OCI-M1 (cell line): ENCODE results near the gene TPTE2.
"Not testable (repeated sequence)": the region's sequence is repeated elsewhere in the genome, so short reads cannot be mapped to it uniquely, and the experiment has no call there.

Experiments used
- DNase-seq: peaks from one replicate; lab custom pipeline; 2025; lab: John Stamatoyannopoulos, UW

The TPTE2 gene

GRCh38 chr13:19561127-19561582 lies at the start of gene TPTE2:
TSS of gene TPTE2 (minus strand) at chr13:19561532. CDS start at chr13:19503234, 58,298 bp downstream.
- DNase-seq, result not testable (repeated sequence)

GRCh38 chr13:19607523-19608078 lies 46.3 kb upstream of the TPTE2 start:
- DNase-seq, result no peak

- no peak for DNase-seq
Observed at GRCh38 chr13:19606737-19607136, 45.4 kb upstream of the TPTE2 start.

GRCh38 chr13:19606152-19606551 lies 44.8 kb upstream of the TPTE2 start:
- no peak for DNase-seq

GRCh38 chr13:19605161-19605955 lies 44.0 kb upstream of the TPTE2 start:
- no peak for DNase-seq

GRCh38 chr13:19604306-19604705 lies 43.0 kb upstream of the TPTE2 start:
- no peak for DNase-seq

- peak; percentile 67 for DNase-seq
Observed at GRCh38 chr13:19601749-19602725, 40.7 kb upstream of the TPTE2 start.

- DNase-seq, result no peak
Observed at GRCh38 chr13:19597523-19597922, 36.2 kb upstream of the TPTE2 start.

GRCh38 chr13:19596960-19597361 lies 35.6 kb upstream of the TPTE2 start:
- peak; percentile 2 for DNase-seq

GRCh38 chr13:19596086-19596485 lies 34.8 kb upstream of the TPTE2 start:
- DNase-seq, result no peak

GRCh38 chr13:19592657-19593180 lies 31.4 kb upstream of the TPTE2 start:
- DNase-seq, result peak; percentile 44

- DNase-seq, result no peak
Observed at GRCh38 chr13:19591864-19592263, 30.5 kb upstream of the TPTE2 start.

- peak; percentile 5 for DNase-seq
Observed at GRCh38 chr13:19590423-19590822, 29.1 kb upstream of the TPTE2 start.

- DNase-seq, result no peak
Observed at GRCh38 chr13:19589312-19589711, 28.0 kb upstream of the TPTE2 start.

GRCh38 chr13:19587635-19588300 lies 26.4 kb upstream of the TPTE2 start:
- peak; percentile 72 for DNase-seq

- peak; percentile 74 for DNase-seq
Observed at GRCh38 chr13:19586904-19587634, 25.7 kb upstream of the TPTE2 start.

- no peak for DNase-seq
Observed at GRCh38 chr13:19581675-19582074, 20.3 kb upstream of the TPTE2 start.

- DNase-seq, result no peak
Observed at GRCh38 chr13:19575230-19575629, 13.9 kb upstream of the TPTE2 start.

- DNase-seq, result no peak
Observed at GRCh38 chr13:19573120-19573716, 11.9 kb upstream of the TPTE2 start.

GRCh38 chr13:19572280-19572679 lies 10.9 kb upstream of the TPTE2 start:
- no peak for DNase-seq
